NOMO-1 treated with DMSO at 0.1 percent for 48 hours (cell line): ENCODE results near the gene PRDM11.
"Not testable (repeated sequence)": the region's sequence is repeated elsewhere in the genome, so short reads cannot be mapped to it uniquely, and the experiment has no call there.

ENCODE experiments used
- DNase-seq: peaks from one replicate; lab custom pipeline; 2025; ENCODE audit not compliant: unreplicated experiment; lab: John Stamatoyannopoulos, UW

PRDM11 gene

DNA sequence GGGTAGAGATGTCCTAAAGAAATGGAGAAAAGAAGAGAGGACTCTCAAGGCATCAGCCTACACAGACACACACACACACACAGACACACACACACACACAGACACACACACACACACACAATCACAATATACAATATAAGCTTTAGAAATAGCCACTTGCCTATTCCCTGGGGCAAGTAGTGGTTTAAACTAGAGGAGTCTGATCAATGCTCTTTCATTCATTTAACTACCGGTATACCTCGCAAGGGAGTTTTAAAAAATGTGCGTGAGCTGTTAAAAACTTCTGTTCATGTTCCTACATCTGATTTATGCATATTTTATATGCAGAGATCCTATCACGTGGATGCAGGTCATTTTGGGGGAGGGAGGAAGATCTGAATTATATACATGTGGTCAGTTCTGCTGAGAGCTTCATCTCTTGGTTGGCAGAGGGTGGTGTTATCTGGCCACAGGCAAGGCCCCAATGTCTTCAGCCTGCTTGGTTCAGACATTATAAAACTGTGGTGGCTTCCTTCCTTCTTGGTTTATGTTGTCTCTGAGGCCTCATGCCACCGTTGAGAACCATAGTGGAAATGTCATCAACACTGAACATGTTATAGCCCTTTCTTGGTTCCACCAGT is 83.1 kb downstream of the PRDM11 start:
- DNase-seq: no peak

DNA sequence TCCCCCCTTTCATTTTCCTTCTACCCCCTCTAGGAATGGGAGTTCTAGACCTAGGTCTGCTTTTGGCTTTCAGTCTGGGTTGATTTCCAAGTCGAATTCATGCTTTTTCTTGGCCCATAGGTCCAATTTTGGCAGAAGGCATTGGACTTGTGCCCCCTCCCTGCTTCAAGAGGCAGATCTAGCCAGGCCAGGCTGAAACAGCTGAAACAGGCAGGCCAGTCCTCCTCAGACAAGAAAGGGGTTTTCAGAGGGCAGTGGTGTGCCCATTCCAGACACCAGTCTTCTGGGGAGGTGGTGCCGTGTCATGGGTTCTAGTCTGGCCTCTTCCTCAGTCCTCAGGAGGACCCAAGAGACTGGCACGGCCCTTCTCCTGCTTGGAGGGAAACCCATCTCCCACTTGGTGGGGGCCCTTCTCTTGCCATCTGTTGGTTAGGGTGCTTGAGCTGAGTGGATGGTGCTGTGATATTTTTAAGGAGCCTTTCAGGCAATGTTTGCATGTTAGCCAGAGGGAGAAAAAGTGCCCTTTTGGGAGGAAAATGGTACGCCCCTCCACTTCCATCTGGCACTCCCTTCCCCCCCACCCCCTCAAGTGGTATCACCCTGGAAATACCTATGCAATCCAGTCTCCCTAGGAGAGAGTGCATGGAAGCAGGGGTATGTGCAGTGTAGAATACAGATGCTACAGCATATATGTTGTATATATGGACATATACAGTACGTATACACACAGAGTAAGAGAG is 86.1 kb downstream of the PRDM11 start:
- DNase-seq: no peak

DNA sequence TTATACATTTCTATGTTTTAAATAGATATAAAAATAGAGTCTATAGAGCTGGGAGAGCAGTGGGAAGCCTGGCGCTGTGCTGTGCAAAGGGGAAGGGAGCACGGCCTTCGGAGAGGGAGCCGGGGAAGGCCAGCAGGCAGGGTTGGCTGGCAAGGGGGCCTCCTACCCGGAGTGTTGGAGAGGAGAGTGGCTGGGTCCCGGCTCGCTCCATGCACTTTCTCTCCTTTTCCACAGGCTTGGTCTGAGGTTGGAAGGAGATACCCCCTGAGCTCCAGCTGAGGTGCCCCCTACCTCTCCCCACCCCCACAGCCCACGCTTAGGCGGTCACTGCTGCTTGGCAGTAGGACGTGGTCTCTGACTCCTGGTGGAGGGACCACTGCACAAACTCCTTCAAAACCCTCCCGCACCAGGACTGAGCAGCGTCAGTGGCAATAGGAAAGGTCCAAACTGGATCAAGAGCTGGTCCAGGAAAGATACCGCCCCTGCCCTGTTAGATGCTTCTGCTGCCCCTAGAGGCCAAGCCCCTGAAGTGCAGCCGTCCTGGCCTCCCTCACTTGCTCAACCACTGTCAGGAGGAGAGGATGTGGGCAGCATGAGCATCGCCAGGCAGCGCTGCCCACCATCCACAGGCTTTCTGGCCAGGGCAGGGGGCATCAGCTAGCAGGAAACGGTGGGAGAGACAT is 86.8 kb downstream of the PRDM11 start:
- no peak for DNase-seq

DNA sequence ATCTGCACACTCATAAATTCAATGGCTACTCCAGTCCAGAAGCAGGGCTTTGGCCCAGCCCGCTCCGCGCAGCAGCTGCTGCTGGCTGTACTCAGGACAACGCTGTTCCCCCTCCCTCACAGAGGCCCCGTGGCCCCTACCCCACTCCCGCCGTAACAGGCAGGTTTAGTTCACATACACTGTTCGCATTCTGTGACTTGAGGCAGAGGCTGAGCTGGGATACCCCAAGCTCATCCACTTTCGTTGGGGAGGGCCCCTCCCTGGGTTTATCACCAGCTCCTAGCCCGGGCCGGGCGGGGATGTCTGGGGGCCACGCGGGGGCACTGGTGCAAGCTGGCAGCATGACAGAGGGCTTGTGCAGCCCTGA is 87.3 kb downstream of the PRDM11 start:
- DNase-seq: no peak

DNA sequence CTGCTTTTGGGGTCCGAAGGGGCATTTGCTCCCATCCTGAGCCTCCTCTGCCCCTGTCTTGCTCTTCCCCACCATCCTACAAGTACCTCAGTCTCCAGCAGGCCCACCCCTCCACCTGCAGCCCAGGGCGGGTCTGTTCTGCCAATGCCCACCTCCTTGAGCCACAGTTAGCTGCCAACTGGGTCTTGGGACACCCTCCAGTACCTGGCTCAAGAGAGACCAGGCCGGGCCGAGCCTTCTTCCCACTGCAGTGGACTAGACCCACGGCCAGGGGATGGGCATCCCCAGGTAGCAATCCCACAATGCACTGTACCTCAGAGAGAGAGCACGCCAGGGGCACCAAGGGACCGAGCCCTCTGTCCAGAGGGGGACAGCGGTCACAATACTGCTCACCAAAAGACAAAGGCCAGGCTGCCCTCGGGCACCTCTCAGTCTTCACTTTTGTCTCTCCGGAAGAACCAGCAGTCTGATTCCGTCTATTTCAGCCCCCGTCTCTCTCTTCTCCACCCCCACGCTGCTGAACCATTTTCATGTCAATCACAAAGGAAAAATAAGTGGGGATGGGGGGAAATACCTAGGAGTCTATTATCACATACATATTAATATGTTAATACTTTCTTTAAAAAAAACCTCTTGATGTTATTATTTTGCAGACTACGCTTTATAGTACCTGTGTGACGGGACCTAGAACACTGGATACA is 88.0 kb downstream of the PRDM11 start:
- no peak for DNase-seq

DNA sequence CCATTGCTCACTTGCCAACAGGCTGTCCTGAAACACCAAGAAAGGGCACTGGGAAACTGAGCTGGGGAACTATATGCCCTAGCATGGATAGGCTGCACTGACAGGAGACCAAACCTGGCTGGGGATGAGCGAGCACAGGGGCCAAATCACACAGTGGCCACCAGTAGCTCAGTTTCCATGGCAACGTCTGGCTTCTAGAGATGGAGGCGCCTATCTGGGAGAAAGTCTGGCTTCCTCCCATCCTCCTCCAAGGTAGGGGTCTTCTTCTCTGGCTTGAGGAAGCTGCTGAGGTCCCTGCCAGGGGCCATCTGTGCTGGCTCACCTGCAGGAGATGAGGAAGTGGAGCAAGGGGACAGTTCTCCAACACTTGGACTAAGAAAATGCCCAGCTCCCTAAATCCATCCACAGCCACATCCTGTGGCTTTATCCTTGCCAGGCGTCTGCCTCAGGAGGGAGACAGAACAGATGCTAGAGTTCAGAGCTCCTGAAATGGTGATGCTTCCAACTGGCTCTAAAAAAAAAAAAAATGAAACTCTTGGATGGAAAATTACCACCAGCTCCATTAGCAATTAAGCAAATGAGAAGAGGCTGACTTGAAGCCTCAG is 91.4 kb downstream of the PRDM11 start:
- DNase-seq: no peak

DNA sequence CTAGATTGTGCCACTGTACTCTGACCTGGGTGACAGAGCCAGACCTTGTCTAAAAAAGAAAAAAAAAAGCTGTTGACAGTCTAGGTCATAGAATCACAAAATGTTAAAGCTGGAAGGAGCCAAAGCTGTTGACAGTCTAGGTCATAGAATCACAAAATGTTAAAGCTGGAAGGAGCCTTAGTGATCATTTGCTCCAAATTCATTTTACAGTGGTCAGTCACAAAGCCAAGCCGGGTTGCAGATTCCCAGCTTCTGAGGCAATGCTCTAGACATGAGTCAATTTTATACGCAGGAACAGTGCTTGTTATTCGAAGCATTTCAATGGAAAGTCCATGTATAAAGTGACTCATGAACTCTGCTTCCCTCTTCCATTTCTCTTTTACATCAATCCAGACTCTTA is 92.3 kb downstream of the PRDM11 start:
- DNase-seq: no peak

DNA sequence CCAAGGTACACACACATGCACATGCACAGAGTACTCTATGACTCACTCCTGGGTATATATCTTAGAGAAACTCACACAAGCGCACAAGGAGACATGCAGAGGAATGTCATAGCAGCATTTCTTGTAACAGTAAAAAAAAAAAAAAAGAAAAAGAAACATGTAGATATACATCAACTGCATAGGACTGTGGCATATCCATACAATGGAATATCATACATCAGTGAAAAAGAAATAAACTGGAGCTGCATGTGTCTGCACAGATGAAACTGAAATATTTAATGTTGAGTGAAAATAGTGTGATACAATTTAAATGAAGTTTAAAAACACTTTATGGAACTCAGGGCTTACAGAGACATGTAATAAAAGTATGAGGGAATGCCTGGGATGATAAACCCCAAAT is 93.3 kb downstream of the PRDM11 start:
- no peak for DNase-seq

DNA sequence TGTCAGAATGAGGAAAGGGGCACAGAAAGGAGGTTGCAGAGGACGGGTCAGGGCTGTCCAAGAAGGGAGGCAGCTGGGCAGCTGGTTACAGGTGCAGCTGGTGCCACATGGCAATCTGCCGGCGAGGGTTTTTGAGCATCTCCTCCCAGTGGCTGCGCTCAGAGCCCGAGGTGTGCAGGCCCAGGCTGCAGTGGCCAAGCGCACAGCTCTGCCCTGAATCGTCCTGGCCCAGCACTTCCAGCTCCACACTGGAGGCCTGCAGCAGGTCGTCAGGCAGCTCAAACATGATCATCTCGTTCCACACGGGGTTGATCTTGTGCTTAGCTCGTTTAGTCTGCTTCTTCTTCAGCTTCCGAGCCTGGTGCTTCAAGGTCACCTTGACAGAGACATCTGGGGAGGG is 97.5 kb downstream of the PRDM11 start:
- DNase-seq: no peak

DNA sequence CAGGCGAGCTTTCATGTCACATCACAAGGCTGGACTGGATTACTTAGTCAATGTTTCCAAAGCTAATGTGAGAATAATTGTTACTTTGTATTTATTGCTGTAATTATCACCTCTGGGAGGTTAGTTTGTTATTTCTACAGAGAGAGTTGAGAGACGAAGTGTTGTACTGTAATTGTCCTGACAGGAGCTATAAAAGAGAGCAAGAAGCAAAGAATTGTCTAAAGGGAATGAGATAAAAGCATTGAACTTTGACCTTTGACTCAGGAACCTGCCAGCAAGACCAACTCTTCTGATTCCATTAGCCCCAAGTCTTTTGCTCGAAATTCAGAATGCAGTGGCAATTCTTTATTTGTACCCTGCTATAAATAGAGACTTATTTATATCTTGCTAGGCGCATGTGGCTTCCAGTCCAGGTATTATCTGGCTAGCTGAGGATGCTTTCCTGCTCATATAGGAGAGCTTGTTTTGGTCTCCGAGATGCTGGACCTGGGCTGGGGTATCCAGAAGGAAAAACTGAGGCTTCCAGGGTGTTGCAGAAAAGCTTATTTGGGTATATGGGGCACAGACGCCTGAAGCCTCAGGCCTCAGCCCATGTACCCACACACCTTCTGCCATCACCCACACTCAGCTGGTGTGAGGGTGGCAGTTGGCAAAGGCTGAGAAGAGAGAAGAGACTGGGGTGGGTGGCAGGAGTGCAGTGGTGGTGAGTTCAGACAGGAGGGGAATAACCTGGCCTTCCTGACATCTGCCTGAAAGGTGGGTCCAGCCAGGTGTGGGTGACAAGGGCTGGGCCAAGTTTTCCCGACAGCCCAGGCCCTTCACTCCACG is 99.0 kb downstream of the PRDM11 start:
- DNase-seq: no peak

DNA sequence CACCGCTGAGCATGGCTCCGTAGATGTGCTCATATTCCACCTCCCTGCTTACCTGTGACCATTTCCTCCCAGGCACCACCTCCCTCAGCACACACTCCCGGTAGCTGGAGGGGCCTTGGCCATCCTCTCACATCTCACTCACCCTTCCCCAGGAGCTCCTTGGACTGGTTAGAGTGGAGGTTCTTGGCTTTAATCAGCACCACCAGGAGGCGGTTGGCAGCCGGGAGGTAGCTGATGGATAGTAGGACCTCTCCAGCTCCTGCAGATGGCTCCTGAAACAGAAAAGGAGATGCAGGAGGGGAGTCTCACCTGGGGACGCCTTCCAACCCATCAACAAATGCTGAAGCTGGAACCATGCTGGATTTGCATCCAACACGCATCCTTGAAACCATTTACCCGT is 99.8 kb downstream of the PRDM11 start:
- no peak for DNase-seq

DNA sequence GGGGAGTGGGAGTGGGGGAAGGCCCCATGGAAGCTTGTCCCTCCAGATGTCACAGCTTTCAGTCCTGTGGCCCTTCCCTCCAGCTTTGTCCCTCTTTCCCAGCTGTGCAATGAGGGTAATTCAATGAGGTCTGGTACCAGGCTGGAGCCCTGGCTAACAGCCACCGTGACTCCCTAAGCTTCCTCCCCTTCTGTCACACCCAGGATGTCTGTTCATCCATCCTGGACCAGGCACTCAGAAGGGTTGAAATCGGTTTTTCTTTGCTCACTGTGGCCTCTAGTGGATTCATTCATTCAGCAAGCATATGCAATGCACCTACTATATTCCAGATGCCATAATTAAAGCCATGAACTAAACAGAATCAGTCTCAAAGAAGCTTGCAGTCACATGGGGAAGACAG is 101.0 kb downstream of the PRDM11 start:
- no peak for DNase-seq

DNA sequence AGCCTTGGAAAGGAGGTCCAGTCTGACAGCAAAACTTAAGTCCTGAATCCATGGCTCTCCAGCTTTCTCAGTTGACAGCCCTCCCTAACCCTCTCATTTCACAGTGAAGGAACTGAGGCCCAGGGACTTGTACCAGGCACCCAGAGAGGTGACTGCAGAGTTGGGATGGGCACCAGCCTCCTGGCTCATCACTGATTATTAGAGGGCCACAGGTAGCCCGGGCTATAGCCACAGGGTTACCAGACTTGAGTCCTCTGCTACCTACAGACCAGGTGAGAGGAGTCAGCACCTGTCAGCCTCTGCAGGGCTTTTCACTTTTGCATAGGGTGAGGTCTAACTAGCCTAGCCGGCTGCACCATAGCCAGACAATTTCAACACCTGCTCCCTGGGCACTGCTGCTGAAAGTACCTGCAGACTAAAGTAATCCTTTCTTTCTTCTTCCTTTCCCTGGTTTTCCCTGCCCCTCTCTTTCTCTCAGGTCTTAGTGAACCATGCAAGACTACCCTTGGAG is 102.1 kb downstream of the PRDM11 start:
- no peak for DNase-seq

DNA sequence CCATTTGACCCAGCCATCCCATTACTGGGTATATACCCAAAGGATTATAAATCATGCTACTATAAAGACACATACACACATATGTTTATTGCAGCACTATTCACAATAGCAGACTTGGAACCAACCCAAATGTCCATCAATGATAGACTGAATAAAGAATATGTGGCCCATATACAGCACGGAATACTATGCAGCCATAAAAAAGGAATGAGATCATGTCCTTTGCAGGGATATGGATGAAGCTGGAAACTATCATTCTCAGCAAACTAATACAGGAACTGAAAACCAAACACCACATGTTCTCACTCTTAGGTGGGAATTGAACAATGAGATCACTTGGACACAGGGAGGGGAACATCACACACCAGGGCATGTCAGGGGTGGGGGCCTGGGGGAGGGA is 102.9 kb downstream of the PRDM11 start:
- not testable (repeated sequence) for DNase-seq

DNA sequence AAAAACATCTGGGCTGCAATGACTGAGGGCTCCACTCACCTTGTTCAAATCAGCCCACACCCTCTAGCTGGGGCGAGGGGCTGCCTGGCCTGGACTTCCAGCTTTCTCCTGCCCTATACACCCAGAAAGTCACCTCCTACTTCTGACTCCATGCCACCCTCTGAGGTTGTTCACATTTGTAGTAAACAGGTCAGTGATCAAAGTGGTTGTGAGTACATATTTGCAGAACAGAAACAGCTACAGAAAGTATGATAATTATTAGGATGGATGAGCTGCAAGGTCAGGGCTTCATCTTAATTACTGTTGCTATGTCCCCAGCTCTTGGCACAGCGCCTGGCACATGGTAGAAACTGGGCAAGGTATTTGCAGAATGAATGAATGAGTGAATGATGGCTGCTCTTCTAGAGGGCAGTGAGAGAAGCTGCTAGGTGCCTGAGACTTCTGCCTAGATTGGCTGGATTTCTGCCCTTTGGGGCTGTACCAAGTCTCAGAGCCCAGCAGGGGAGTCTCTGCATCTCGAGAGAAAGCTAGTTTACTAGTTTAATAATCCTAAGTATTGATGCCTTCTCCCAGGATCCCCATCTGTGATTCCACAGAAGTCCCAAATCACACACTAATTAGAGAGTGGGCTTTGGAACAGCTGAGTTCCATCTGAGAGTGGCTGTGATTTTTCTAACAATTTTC is 103.7 kb downstream of the PRDM11 start:
- DNase-seq: no peak

DNA sequence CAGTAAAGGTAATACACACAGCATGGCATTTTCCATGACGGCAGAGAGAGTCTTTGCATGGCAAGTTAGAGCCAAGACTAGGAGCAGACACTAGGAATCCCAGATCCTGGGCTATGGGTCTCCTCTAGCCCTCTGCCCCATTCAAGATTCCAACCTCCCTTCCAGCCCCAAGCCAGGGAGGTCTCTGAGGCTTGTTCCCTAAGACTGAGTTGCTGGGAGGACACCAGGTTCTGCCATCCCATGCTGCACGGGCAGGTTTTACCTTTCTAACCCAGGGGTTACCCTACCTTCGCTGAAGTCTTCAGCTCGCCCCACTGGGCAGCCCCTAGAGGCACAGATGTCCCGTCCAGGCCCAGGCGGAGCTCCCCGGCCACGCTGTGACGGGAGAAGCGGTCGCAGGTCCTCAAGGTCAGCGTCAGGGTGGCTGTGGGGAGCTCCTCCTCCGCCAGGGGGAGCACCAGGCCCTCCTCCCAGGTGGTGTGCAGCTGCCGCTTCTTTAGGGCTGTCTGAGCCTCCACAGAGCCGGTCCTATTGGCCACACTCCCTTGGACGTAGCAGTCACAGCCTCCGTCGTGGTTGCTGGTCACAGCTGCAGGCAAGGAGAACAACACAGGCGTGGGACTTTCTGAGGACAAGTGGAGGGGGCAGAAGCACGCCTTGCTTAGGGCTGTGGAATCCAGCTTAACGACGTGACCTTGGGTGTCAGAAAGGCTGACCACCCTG is 105.9 kb downstream of the PRDM11 start:
- no peak for DNase-seq

DNA sequence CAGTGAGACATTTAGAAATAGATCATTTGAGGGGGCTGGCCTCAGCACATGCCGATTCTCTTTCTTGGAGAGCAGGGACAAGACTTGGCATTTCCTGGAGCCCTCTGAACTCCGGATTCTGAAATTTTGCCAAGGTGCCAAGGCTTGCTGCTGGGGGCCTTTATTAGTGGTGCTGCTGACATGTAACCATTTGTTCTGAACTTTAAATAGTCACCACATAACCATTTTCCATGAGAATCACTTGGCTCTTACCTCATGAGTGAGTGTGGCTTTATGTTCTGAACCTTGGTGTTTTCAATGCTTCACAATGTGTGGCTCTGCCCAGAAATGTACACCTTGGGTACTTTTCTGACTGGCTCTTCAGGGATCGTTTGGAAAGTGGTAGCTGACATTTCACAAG is 106.4 kb downstream of the PRDM11 start:
- DNase-seq: no peak

DNA sequence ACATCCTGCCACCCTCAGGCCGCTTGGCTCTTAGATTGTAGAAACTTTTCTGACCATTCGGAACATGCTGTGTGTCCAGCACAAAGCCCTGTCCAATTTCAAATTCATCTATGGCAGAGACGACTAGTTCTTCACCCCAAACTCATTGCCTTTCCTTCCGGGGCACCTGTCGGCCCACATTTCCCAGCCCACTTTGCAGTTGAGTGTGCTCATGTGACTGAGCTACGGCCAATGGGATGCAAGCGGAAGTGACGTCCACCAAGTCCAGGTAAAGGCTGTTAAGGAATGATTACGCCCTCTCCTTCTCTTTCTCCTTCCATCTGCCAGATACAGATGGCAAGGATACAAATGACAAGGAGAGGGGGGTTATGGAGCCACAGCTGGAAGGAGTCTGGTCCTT is 107.2 kb downstream of the PRDM11 start:
- no peak for DNase-seq

DNA sequence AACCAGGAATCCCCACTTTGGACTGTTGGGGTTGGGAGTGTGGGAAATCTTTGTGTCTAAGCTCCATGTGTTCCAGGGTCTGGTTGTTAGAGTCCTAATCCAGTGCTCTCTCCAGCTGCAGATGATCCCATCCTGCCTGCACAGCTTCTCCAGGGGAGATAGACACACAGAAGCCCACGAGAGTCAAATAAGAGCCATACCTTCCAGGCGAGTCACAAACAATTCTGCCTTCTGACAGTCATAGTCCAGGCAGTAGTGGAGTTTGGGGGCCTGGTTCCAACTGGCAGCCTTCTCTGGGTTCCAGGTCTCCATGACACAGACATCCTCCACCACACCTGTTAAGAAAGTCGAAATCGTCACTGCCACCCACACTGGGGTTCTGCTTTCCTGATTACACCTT is 107.6 kb downstream of the PRDM11 start:
- DNase-seq: no peak
